HK-2 (cell line): ENCODE measurements around the gene NCOA3.
A peak's percentile ranks its signal among the peaks of the same experiment; 100 is the strongest.
"Not testable (repeated sequence)": the region's sequence is repeated elsewhere in the genome, so short reads cannot be mapped to it uniquely, and the experiment has no call there.

ENCODE experiments used
- DNase-seq: peaks from one replicate; pipeline ENCODE4 v3.0.0-alpha.2; 2018; ENCODE audit not compliant: unreplicated experiment

NCOA3 gene

DNA sequence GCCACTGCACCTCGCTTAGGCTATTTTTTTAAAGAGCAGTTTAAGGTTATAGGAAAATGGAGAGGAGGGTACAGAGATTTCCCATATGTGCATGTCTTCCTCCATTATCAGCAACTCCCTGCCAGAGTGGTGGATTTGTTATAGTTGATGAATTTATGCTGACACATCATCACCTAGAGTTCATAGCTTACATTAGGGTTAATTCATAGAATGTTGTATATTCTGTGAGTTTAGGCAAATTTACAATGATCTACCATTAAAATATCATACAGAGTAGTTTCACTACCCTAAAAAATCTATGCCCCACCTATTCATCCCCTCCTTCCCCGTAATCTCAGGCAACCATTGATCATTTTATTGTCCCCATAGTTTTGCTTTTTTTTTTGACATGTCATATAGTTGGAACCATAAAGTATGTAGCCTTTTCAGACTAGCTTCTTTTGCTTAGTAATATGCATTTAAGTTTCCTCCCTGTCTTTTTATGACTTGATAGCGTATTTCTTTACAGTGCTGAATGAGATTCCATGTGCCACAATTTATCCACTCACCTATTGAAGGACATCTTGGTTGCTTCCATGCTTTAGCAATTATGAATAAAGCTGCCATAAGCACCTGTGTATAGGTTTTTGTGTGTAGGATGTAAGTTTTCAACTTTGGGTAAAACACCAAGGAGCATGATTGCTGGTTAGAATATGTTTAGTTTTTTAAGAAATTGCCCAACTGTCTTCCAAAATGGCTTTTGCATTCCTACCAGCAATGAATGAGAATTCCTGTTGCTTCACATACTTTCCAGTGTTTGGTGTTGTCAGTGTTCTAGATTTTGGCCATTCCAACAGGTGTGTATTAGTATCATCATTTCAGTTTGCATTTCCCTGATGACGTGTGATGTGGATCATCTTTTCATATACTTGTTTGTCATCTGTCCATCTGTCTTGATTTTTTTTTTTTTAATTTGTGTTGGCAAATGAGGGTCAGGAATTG is 60.2 kb downstream of the NCOA3 start:
- no peak for DNase-seq

DNA sequence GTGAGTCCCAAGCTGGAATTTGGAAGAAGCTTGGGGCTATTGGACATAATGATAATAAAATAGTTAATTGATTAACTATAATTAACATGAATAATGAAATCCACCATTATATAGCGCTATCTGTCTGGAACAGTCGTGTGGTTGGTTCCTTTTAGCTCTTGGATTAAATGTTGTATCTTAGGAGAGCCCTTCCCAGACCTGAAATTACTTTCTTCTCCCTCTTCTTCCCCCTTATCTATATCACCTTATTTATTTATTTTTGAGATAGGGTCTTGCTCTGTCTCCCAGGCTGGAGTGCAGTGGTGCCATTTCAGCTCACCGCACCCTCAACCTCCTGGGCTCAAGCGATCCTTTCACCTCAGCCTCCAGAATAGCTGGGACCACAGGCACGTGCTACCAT is 64.6 kb downstream of the NCOA3 start:
- no peak for DNase-seq

DNA sequence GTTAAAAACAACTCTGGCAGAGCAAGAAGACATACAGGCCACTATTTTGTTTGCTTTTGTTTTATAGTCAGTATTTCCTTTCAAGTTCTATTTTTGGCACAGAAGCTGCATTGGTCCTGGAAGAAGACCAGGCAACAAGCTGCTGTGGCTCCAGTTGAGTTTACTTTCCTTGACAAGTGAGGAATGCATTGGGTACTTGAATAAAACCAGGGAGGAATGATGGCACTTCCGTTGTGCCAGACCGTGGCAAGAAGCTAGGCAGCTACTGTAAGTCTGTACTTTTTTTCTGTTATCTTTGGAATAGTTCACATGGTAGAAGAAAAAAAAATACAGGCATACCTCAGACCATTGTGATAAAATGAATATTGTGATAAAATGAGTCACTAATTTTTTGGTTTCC is 66.3 kb downstream of the NCOA3 start:
- peak; percentile 10 for DNase-seq

DNA sequence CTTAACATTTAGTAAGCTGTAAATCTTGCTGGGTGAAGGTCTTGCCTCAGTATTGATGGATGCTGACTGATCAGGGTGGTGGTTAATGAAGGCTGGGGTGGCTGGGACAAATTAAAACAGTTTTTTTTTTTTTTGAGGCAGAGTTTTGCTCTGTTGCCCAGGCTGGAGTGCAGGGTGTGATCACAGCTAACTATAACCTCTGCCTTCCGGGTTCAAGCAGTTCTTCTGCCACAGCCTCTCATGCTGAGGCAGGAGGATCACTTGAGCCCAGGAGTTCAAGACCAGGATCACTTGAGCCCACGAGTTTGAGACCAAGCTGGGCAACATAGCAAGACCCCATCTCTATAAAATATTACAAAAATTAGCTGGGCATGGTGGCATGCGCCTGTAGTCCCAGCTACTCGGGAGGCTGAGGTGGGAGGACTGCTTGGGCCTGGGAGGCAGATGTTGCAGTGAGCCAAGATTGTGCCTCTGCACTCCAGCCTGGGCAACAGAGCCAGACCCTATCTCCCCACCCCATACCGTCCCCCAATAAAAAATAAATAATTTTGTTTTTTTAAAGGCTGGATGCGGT is 67.2 kb downstream of the NCOA3 start:
- DNase-seq = no peak

DNA sequence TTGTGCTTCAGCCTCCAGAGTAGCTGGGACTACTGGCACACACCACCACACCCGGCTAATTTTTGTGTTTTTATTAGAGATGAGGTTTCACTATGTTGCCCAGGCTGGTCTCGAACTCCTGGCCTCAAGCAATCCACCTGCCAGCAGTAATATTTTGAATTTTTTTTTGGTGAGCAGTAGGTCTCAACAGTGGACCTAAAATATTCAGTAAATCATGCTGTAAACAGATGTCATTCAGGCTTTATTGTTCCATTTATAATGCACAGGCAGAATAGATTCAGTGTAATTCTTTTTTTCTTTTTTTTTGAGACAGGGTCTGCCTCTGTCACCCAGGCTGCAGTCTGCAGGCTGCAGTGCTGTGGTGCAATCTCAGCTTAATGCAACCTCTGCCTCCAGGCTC is 69.7 kb downstream of the NCOA3 start:
- DNase-seq = no peak

DNA sequence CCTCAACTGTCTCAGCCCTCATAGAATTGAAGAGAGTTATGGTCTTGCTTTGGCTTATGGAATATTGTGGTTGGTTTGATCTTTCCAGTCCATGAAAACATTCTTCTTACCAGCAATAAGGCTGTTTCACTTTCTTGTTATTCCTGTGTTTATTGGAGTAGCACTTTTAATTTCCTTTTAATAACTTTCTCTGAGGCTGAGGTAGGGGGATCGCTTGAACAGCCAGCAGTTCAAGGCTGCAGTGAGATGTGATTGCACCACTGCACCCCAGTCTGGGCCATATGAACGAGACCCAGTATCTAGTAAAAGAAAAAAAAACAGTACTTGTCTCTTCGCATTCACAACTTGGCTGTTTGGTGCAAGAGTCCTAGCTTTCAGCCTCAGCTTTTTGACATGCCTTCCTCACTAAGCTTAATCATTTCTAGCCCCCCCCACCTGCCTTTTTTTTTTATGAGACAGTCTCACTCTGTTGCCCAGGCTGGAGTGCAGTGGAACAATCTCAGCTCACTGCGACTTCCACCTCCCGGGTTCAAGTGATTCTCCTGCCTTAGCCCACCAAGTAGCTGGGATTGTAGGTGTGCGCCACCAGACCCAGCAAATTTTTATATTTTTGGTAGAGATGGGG is 70.5 kb downstream of the NCOA3 start:
- no peak for DNase-seq

DNA sequence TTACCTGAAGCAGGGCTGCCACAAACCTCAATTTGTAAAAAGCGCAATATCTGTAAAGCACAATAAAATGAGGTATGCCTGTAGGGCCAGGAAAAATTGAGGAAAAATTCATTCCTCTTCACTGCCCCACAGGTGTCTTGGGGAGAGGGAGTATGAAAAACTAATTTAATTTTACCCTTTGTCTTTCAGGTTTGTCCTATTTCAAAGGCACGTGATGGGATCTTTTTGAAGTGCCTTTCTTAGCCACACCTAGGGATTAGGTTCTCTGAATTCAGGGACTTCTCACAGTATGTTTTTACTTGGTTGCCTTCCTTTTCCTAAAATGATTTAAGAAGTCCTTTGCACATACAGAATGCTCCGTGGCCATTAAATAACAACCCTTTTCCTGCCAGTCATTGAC is 71.9 kb downstream of the NCOA3 start:
- no peak for DNase-seq

DNA sequence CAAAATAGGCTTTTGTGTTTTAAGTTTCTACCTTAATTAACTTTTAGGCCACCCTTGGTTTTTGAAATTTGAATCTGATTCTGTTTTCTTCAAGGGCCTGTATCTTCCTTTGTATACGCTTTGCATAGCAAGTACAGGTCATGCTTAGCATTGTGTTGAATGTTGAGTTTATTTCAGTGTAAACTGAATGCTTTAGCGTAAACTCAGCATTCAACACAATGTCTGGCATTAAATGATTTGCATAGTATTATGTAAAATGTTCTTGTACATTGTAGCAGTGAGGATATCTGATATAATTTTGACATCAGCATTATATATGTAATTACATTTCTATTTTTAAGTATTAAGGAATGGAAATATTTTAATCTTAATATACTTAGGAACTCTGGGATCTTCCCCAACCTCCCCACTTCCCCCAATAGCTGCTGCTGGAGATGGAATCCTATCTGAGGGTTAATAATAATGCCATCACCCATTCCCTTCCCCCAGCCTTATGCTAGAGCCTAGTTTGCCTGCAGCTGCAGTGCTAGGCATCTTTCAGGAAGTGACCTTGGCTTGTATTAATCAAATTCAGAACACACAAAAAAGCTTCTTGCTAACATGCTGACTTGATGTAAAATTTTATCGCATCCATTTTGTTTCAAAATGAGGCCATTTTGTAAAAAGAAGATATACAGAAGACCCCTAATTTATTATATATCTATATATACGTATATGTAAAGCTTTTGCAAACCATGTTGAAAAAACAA is 73.1 kb downstream of the NCOA3 start:
- no peak for DNase-seq

DNA sequence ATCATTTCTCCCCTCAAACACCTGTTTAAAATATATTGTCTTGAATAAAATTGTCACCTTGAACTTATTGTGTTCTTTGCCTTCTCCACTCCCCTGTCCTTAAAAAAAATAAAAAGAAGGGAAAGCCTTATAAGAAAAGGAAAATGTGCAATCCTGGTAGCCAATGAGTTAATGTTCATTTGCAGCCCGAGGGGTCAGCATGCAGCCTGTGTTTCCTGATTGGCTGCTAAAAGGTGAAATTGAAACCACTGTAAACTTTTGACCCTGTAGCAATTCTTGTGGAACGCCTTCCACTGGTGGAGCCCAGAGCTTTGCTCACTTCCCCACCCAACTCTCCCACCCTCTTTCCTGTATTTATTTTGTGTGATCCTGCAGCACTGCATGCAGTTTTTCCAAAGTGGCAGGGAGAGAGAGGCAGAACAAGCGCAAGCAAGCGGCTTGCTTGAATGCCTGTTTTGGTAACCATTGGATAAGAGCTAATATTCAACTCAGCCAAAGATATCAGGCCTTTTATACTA is 74.9 kb downstream of the NCOA3 start:
- DNase-seq = peak; percentile 77

DNA sequence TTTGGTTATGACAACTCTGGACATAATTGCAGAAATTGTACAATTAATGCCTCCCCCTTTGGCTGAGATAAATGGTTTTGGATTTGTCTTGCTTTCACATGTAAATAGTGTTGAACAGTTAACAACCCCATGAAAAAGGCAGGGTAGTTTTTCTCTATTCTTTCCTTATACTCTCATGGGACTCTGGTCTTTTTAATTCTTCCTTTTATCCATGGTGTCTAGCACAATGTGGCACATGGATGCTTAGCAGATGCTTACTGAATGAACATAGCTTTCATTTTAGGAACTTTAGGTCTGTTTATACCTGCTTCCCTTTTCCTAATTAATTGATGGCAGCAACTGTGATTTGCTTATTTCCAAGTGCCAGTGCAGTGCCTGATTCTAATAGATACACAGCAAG is 75.6 kb downstream of the NCOA3 start:
- no peak for DNase-seq

DNA sequence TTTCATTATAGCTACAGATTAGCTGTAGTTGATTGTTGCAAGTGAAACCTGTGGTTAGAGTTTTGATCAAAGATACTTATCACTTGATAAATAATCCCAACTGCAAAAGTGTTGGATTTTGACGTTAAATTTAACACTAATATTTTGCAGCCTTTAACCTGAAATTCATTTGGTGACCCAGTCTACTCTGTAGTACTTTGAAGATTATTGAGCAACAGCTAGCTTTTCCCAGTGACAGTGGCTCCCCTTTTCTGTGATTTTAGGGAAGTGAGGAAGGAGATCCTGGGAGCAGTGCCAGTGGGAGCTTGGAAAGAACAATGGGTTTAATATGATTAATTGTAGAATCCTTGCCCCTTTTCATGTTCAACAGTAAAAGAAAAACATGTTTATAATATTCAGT is 76.9 kb downstream of the NCOA3 start:
- no peak for DNase-seq

DNA sequence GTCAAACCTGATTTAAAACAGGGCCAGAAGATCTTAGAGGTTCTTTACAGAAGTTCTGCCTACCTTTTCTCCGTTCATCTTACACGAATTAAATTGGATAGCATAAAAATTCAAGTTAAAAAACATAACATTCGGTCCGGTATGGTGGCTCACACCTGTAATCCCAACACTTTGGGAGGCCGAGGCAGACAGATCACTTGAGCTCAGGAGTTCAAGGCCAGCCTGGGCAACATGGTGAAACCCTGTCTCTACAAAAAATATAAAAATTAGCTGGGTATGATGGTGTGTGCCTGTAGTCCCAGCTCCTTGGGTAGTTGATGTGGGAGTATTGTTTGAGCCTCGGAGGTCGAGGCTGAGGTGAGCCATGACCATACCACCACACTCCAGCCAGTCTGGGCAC is 79.0 kb downstream of the NCOA3 start:
- DNase-seq = not testable (repeated sequence)

DNA sequence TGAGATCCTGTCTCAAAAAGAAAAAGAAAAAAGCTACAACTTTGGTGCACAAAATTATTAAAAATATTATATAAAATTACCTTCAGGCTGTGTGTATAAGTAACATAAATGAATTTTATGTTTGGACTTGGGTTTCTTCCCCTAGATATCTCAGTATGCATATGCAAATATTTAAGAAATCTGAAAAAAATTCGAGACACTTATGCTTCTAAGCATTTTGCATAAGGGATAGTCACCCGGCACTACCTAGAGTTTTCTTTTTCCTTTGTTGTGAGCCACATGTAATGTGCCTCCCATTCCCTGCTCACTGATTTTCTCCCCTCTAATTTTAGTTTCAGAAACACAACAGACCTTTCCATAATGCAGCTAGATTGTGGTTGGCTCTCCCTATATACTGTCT is 79.4 kb downstream of the NCOA3 start:
- DNase-seq = no peak

DNA sequence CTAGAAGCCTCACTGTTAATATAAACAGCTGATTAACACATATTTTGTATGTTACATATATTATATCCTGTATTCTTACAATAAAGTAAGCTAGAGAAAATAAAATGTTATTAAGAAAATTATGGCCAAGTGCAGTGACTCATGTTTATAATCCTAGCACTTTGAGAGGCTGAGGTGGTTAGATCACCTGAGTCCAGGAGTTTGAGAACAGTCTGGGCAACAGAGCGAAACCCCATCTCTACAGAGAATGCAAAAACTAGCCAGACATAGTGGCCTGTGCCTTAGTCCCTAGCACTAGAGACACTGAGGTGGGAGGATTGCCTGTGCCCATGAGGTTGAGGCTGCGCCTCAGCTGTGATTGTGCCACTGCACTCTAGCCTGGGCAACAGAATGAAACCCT is 81.9 kb downstream of the NCOA3 start:
- no peak for DNase-seq

DNA sequence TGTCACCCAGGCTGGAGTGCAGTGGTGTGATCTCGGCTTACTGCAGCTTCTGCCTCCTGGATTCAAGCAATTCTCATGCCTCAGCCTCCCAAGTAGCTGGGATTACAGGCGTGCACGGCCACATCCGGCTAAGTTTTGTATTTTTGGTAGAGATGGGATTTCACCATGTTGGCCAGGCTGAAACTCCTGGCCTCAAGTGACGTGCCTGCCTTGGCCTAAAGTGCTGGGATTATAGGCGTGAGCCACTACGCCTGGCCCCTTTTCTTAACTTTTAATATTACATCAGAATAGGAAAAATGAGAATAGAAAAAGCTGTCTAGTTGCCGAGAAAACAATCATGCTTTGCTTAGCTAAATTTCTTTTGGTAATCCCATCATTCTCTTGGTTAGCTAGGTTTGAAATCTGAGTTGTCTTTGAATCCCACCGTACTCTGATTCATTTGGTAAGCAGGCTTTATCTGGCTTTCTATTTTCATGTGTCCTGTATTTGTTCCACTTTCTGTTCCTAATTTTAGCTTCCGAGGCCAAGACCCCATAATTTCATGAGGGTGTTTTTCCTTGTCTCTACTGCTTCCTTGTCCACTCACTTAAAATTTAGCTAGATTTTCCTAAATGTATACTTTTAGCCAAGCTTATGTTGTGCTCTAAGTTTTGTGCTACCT is 83.5 kb downstream of the NCOA3 start:
- no peak for DNase-seq

DNA sequence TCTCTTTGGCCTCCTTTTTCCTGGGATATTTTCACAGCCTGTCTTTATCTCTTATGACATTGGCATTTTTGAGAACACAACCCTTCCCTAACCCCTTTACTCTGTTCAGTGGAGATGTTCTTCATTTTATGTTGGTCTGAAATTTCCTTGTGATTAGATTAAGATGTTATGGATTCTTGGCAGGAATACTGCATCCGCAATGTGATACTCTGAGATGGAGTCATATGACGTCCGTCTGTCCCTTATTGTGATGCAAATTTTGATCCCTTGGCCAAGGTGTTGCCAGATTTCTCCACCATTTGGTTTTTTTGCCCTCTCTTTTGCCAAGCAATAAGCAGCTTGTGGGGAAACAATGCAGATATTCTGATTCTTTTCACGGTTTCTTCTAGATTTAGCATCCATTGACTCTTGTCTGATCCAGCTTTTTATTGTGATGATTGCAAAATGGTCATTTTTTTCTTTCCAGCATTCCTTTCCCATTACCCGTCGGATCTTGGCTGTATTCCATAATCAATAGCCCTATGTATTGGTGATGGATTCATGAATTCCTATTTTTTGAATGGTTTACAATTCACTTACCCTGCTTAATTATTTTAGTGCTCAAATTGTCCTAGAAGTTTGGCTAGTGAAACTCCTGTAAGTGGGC is 85.1 kb downstream of the NCOA3 start:
- DNase-seq = no peak

DNA sequence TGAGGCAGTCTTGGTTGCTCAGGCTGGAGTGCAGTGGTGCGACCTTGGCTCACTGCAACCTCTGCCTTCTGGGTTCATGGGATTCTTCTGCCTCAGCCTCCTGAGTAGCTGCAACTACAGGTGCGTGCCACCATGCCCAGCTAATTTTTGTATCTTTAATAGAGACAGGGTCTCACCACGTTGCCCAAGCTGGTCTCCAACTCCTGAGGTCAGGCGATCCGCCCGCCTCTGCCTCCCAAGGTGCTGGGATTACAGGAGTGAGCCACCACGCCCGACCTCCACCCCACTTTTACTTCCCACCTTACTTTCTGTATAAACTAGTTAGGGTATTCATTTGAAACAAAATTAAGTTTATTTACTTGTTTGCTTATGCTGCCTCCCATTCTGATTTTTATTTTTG is 86.5 kb downstream of the NCOA3 start:
- DNase-seq = no peak

DNA sequence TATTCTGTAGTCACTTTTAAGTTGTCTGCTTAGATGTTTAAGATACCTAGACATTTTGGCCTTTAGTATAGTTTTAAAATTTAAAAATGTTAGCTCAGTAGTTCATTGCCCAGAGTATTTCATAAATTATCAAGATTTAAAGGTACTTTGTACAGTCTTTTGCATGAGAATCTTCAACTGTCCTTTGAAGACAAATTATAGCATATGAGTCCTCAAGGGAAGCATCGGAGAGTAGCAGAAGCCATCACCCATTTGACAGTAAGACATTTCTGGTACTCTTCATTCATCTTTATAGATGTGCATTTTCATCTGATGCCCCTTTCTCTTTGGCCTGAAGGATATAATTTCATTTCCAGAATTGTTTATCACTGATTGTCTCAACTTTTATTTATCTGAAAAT is 89.5 kb downstream of the NCOA3 start:
- no peak for DNase-seq

DNA sequence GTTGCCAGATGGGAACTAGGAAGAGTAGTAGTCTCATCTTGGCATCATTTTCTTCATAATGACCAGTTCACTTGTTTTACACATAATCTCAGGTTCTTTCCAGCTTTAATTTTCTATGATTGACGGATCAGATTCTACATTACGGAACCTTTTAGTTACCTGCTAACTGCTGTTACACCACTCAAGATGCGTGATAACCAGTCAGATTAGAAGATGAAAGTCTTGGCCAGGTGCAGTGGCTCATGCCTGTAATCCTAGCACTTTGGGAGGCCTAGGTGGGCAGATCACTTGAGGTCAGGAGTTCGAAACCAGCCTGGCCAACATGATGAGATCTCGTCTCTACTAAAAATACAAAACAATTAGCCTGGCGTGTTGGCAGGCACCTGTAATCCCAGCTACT is 92.5 kb downstream of the NCOA3 start:
- no peak for DNase-seq

DNA sequence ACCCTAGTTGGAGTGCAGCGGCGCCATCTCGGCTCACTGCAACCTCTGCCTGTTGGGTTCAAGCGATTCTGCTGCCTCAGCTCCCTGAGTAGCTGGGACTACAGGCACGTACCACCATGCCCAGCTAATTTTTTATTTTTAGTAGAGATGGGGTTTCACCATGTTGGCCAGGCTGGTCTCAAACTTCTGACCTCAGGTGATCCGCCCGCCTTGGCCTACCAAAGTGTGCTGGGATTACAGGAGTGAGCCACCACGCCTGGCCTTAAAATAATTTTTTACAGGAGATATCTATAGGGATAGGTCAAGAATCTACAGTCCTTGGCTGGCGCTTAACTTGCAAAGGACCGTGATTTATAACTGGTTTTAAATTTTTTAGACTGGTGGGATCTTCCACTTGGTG is 93.5 kb downstream of the NCOA3 start:
- not testable (repeated sequence) for DNase-seq

DNA sequence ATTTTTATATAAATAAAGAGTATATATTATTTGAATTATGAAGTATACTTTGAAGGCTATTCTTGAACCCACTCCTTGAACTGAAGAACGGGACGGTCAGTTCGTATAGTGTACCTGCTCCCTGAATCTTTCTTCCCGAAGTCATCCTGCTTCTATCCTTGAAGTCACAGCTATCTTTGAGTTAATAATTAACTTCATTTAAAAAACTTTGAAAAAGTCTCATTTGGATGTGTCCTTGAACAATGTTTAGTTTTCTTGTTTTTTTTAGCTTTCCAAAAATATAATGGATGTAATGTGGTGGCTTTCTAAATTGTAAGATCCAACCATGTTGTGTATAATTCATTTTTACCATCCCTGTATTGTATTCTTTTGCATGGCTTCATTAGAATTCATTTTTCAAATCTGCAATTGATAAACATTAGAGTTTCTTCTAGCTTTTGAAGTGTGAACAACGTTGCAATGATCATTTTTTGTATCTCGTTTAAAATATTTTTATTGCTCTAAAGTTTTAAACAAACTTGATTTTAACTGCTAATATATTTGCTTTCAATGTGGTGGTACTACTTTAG is 94.4 kb downstream of the NCOA3 start:
- no peak for DNase-seq
